WTC11 (cell line): Measurements from ENCODE around the gene AGXT. TPM values are rescaled to one million over a fixed set of nuclear protein-coding genes. Genes with fewer than 3 reads are reported as not detected.

Experiments
- ATAC-seq: fragments of 200-7000 bp; cut with Tn5 transposase; 2 replicates; pipeline ENCODE4 v1.10.0; 2021; ENCODE audit warnings: mild to moderate bottlenecking, moderate library complexity
- CTCF ChIA-PET: fragments of 300-600 bp; sonication (Branson Sonifier 250); formaldehyde crosslinking; loops from one replicate; lab custom pipeline; 2021; ENCODE audit warnings: antibody characterized with exemption; lab: Charles Lee
- POLR2A ChIA-PET: fragments of 350-600 bp; sonication (Branson Sonifier 250); formaldehyde crosslinking; loops from one replicate; lab custom pipeline; 2021; ENCODE audit warnings: antibody characterized with exemption; lab: Charles Lee
- DNase-seq: peaks from one replicate; pipeline ENCODE4 v3.0.0; 2021; ENCODE audit warnings: low spot score
- H3K27ac Mint-ChIP-seq: 2 replicates; pipeline ENCODE4 v1.8.0; 2021; ENCODE audit warnings: mixed read lengths
- H3K27me3 Mint-ChIP-seq: 2 replicates; pipeline ENCODE4 v1.8.0; 2021; ENCODE audit warnings: low read depth, mild to moderate bottlenecking, moderate library complexity, mixed read lengths
- H3K36me3 Mint-ChIP-seq: 2 replicates; pipeline ENCODE4 v1.8.0; 2021; ENCODE audit warnings: mixed read lengths
- H3K4me1 Mint-ChIP-seq: 2 replicates; pipeline ENCODE4 v1.8.0; 2022; ENCODE audit warnings: mixed read lengths
- H3K4me3 Mint-ChIP-seq: 2 replicates; pipeline ENCODE4 v1.8.0; 2021; ENCODE audit warnings: mild to moderate bottlenecking, moderate library complexity, mixed read lengths
- H3K9me3 Mint-ChIP-seq: 2 replicates; pipeline ENCODE4 v1.8.0; 2021; ENCODE audit warnings: mixed read lengths
- CREB1 ChIP-seq: sonication (generic); formaldehyde crosslinking; IDR thresholded peaks from 2 replicates; pipeline ENCODE4 v1.8.0; 2023; ENCODE audit warnings: mild to moderate bottlenecking, missing genetic modification reagents
- FOXJ3 ChIP-seq: sonication (generic); formaldehyde crosslinking; IDR thresholded peaks from 2 replicates; pipeline ENCODE4 v1.9.0; 2021; ENCODE audit warnings: missing genetic modification reagents, mild to moderate bottlenecking, borderline replicate concordance
- GABPB1 ChIP-seq: sonication (generic); formaldehyde crosslinking; IDR thresholded peaks from 2 replicates; pipeline ENCODE4 v1.8.1; 2023; ENCODE audit warnings: mild to moderate bottlenecking, missing genetic modification reagents
- IRF2 ChIP-seq: sonication (generic); formaldehyde crosslinking; IDR thresholded peaks from 2 replicates; pipeline ENCODE4 v1.8.0; 2022; ENCODE audit warnings: low read depth, missing genetic modification reagents, borderline replicate concordance
- KAT7 ChIP-seq: sonication (generic); formaldehyde crosslinking; IDR thresholded peaks from 2 replicates; pipeline ENCODE4 v1.8.1; 2023; ENCODE audit warnings: missing genetic modification reagents, mild to moderate bottlenecking, borderline replicate concordance
- NFYB ChIP-seq: sonication (generic); formaldehyde crosslinking; conservative IDR thresholded peaks from 2 replicates; pipeline ENCODE4 v1.8.0; 2022; ENCODE audit warnings: low read depth, missing genetic modification reagents
- NR1H2 ChIP-seq: sonication (generic); formaldehyde crosslinking; IDR thresholded peaks from 2 replicates; pipeline ENCODE4 v1.9.0; 2021; ENCODE audit warnings: mild to moderate bottlenecking, moderate library complexity, missing genetic modification reagents
- NR2C2 ChIP-seq: sonication (generic); formaldehyde crosslinking; IDR thresholded peaks from 2 replicates; pipeline ENCODE4 v1.8.0; 2022; ENCODE audit warnings: mild to moderate bottlenecking, missing genetic modification reagents
- NR3C1 ChIP-seq: sonication (generic); formaldehyde crosslinking; conservative IDR thresholded peaks from 2 replicates; pipeline ENCODE4 v1.8.1; 2023; ENCODE audit warnings: low read depth, mild to moderate bottlenecking, missing genetic modification reagents
- RELA ChIP-seq: sonication (generic); formaldehyde crosslinking; IDR thresholded peaks from 2 replicates; pipeline ENCODE4 v1.8.1; 2022; ENCODE audit warnings: missing genetic modification reagents, mild to moderate bottlenecking, borderline replicate concordance
- SOX15 ChIP-seq: fragments of 250-450 bp; sonication (Bioruptor Pico); IDR thresholded peaks from 2 replicates; pipeline ENCODE4 v1.9.0; 2021; ENCODE audit warnings: mild to moderate bottlenecking
- TCF7 ChIP-seq: sonication (generic); formaldehyde crosslinking; IDR thresholded peaks from 2 replicates; pipeline ENCODE4 v1.8.0; 2022; ENCODE audit warnings: mild to moderate bottlenecking, low read depth, missing genetic modification reagents, moderate library complexity
- ZNF121 ChIP-seq: sonication (generic); formaldehyde crosslinking; IDR thresholded peaks from 2 replicates; pipeline ENCODE4 v1.8.0; 2023; ENCODE audit warnings: missing genetic modification reagents
- ZNF263 ChIP-seq: sonication (generic); formaldehyde crosslinking; IDR thresholded peaks from 2 replicates; pipeline ENCODE4 v1.8.1; 2022; ENCODE audit warnings: low read depth, mild to moderate bottlenecking, moderate library complexity, missing genetic modification reagents
- total RNA-seq: library from RNA; stranded (reverse); gene quantifications from 3 replicates; pipeline ENCODE4 v1.2.3, GENCODE V29; 2021
- TF ChIP-seq, protein P1 (sequence below): sonication (generic); formaldehyde crosslinking; IDR thresholded peaks from 2 replicates; pipeline ENCODE4 v1.8.0; 2022; ENCODE audit warnings: mild to moderate bottlenecking, missing genetic modification reagents
- TF ChIP-seq, protein P2 (sequence below): sonication (generic); formaldehyde crosslinking; IDR thresholded peaks from 2 replicates; pipeline ENCODE4 v1.8.0; 2022; ENCODE audit warnings: mild to moderate bottlenecking, missing genetic modification reagents
- TF ChIP-seq, protein P3 (sequence below): fragments of 250-450 bp; sonication (Bioruptor Pico); IDR thresholded peaks from 2 replicates; pipeline ENCODE4 v2.1.2; 2022; ENCODE audit warnings: mild to moderate bottlenecking, moderate library complexity
- TF ChIP-seq, protein P4 (sequence below): sonication (generic); formaldehyde crosslinking; IDR thresholded peaks from 2 replicates; pipeline ENCODE4 v1.8.0; 2022; ENCODE audit warnings: missing genetic modification reagents
- TF ChIP-seq, protein P5 (sequence below): sonication (generic); formaldehyde crosslinking; IDR thresholded peaks from 2 replicates; pipeline ENCODE4 v1.8.0; 2023; ENCODE audit warnings: mild to moderate bottlenecking, missing genetic modification reagents
- TF ChIP-seq, protein P6 (sequence below): sonication (generic); formaldehyde crosslinking; IDR thresholded peaks from 2 replicates; pipeline ENCODE4 v1.8.1; 2023; ENCODE audit warnings: mild to moderate bottlenecking, moderate library complexity, missing genetic modification reagents
- TF ChIP-seq, protein P7 (sequence below): sonication (generic); formaldehyde crosslinking; IDR thresholded peaks from 2 replicates; pipeline ENCODE4 v1.8.1; 2023; ENCODE audit warnings: mild to moderate bottlenecking, missing genetic modification reagents

Gene AGXT
- total RNA-seq, 1 experiment from 2014 or later = 0.24 TPM

DNA sequence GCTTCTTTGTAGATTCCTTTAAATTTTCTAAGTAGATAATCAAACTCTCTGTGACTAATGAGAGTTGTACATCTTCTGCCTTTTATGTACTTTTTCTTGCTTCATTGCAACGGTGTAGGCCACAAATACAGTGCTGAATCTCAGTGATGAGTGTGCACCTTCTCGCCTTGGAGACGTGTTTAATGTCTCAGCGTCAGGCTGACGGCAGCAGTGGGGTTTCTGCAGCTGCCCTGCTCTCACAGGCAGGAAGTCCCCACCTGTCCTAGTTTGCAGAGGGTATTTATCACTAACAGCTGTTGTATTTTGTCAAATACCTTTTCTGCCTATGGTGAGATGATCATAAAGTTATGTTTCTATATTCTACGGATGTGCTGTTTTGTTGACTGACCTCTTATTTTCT, 13.3 kb downstream of the AGXT start (continued):
- no peak for TF ChIP-seq SOX15 (CRISPR knock-in tag)
- TF ChIP-seq FOXJ3 (CRISPR knock-in tag) = no peak
- no peak for TF ChIP-seq NR2C2 (CRISPR knock-in tag)
- TF ChIP-seq ZNF121 (CRISPR knock-in tag) = no peak
- no peak for TF ChIP-seq KAT7 (CRISPR knock-in tag)
- TF ChIP-seq ZNF263 (CRISPR knock-in tag) = no peak
- TF ChIP-seq IRF2 (CRISPR knock-in tag) = no peak
- TF ChIP-seq, protein P1, sequence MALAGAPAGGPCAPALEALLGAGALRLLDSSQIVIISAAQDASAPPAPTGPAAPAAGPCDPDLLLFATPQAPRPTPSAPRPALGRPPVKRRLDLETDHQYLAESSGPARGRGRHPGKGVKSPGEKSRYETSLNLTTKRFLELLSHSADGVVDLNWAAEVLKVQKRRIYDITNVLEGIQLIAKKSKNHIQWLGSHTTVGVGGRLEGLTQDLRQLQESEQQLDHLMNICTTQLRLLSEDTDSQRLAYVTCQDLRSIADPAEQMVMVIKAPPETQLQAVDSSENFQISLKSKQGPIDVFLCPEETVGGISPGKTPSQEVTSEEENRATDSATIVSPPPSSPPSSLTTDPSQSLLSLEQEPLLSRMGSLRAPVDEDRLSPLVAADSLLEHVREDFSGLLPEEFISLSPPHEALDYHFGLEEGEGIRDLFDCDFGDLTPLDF (CRISPR knock-in tag) = no peak

DNA sequence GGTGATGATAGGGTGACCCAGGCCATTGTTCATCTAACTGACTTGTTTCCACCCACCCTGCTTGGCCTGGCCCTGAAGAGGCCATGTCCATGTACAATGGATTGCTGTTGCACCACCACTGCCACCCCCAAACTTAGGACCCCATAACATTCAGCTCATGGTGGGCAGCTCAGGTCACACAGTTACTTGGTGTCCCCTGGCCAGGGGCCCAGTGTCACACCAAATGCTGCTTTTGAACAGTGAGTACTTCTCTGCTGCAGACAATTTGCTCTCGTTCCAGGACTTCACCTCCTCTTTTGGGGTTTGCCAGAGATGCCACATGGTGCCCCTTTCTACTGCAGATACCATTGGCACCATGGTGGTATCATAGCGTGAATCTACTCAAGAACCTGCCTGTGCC, 15.6 kb downstream of the AGXT start:
- Mint-ChIP-seq H3K36me3 (no peaks in the 10 kb centered on the region), H3K27me3 (no peaks in the 10 kb centered on the region), H3K4me1 (no peaks in the 10 kb centered on the region), H3K9me3 (no peaks in the 10 kb centered on the region), H3K4me3 (no peak overlapping the region), H3K27ac (no peak overlapping the region)
- DNase-seq (no peak), ATAC-seq (no peak)
- POLR2A ChIA-PET = no interaction called here
- CTCF ChIA-PET = interaction anchor here (1.2 kb wide), 1 partner anchor 33 kb away, joined by 3 read pairs; no protein-coding TSS in a partner anchor
- TF ChIP-seq CREB1 (CRISPR knock-in tag) = no peak
- no peak for TF ChIP-seq RELA
- TF ChIP-seq, protein P2, sequence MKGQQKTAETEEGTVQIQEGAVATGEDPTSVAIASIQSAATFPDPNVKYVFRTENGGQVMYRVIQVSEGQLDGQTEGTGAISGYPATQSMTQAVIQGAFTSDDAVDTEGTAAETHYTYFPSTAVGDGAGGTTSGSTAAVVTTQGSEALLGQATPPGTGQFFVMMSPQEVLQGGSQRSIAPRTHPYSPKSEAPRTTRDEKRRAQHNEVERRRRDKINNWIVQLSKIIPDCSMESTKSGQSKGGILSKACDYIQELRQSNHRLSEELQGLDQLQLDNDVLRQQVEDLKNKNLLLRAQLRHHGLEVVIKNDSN (CRISPR knock-in tag) = no peak
- TF ChIP-seq TCF7 (CRISPR knock-in tag) = no peak
- TF ChIP-seq NR2C2 (CRISPR knock-in tag) = no peak
- no peak for TF ChIP-seq NR1H2 (CRISPR knock-in tag)
- TF ChIP-seq, protein P3, sequence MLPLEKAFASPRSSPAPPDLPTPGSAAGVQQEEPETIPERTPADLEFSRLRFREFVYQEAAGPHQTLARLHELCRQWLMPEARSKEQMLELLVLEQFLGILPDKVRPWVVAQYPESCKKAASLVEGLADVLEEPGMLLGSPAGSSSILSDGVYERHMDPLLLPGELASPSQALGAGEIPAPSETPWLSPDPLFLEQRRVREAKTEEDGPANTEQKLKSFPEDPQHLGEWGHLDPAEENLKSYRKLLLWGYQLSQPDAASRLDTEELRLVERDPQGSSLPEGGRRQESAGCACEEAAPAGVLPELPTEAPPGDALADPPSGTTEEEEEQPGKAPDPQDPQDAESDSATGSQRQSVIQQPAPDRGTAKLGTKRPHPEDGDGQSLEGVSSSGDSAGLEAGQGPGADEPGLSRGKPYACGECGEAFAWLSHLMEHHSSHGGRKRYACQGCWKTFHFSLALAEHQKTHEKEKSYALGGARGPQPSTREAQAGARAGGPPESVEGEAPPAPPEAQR (CRISPR knock-in tag) = no peak
- TF ChIP-seq, protein P4, sequence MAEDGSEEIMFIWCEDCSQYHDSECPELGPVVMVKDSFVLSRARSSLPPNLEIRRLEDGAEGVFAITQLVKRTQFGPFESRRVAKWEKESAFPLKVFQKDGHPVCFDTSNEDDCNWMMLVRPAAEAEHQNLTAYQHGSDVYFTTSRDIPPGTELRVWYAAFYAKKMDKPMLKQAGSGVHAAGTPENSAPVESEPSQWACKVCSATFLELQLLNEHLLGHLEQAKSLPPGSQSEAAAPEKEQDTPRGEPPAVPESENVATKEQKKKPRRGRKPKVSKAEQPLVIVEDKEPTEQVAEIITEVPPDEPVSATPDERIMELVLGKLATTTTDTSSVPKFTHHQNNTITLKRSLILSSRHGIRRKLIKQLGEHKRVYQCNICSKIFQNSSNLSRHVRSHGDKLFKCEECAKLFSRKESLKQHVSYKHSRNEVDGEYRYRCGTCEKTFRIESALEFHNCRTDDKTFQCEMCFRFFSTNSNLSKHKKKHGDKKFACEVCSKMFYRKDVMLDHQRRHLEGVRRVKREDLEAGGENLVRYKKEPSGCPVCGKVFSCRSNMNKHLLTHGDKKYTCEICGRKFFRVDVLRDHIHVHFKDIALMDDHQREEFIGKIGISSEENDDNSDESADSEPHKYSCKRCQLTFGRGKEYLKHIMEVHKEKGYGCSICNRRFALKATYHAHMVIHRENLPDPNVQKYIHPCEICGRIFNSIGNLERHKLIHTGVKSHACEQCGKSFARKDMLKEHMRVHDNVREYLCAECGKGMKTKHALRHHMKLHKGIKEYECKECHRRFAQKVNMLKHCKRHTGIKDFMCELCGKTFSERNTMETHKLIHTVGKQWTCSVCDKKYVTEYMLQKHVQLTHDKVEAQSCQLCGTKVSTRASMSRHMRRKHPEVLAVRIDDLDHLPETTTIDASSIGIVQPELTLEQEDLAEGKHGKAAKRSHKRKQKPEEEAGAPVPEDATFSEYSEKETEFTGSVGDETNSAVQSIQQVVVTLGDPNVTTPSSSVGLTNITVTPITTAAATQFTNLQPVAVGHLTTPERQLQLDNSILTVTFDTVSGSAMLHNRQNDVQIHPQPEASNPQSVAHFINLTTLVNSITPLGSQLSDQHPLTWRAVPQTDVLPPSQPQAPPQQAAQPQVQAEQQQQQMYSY (CRISPR knock-in tag) = no peak
- TF ChIP-seq GABPB1 = no peak
- no peak for TF ChIP-seq NR3C1 (CRISPR knock-in tag)
- TF ChIP-seq, protein P5, sequence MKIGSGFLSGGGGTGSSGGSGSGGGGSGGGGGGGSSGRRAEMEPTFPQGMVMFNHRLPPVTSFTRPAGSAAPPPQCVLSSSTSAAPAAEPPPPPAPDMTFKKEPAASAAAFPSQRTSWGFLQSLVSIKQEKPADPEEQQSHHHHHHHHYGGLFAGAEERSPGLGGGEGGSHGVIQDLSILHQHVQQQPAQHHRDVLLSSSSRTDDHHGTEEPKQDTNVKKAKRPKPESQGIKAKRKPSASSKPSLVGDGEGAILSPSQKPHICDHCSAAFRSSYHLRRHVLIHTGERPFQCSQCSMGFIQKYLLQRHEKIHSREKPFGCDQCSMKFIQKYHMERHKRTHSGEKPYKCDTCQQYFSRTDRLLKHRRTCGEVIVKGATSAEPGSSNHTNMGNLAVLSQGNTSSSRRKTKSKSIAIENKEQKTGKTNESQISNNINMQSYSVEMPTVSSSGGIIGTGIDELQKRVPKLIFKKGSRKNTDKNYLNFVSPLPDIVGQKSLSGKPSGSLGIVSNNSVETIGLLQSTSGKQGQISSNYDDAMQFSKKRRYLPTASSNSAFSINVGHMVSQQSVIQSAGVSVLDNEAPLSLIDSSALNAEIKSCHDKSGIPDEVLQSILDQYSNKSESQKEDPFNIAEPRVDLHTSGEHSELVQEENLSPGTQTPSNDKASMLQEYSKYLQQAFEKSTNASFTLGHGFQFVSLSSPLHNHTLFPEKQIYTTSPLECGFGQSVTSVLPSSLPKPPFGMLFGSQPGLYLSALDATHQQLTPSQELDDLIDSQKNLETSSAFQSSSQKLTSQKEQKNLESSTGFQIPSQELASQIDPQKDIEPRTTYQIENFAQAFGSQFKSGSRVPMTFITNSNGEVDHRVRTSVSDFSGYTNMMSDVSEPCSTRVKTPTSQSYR (CRISPR knock-in tag) = no peak
- TF ChIP-seq, protein P6, sequence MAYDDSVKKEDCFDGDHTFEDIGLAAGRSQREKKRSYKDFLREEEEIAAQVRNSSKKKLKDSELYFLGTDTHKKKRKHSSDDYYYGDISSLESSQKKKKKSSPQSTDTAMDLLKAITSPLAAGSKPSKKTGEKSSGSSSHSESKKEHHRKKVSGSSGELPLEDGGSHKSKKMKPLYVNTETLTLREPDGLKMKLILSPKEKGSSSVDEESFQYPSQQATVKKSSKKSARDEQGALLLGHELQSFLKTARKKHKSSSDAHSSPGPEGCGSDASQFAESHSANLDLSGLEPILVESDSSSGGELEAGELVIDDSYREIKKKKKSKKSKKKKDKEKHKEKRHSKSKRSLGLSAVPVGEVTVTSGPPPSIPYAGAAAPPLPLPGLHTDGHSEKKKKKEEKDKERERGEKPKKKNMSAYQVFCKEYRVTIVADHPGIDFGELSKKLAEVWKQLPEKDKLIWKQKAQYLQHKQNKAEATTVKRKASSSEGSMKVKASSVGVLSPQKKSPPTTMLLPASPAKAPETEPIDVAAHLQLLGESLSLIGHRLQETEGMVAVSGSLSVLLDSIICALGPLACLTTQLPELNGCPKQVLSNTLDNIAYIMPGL (CRISPR knock-in tag) = no peak
- TF ChIP-seq, protein P7, sequence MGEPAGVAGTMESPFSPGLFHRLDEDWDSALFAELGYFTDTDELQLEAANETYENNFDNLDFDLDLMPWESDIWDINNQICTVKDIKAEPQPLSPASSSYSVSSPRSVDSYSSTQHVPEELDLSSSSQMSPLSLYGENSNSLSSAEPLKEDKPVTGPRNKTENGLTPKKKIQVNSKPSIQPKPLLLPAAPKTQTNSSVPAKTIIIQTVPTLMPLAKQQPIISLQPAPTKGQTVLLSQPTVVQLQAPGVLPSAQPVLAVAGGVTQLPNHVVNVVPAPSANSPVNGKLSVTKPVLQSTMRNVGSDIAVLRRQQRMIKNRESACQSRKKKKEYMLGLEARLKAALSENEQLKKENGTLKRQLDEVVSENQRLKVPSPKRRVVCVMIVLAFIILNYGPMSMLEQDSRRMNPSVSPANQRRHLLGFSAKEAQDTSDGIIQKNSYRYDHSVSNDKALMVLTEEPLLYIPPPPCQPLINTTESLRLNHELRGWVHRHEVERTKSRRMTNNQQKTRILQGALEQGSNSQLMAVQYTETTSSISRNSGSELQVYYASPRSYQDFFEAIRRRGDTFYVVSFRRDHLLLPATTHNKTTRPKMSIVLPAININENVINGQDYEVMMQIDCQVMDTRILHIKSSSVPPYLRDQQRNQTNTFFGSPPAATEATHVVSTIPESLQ (CRISPR knock-in tag) = no peak
- TF ChIP-seq NFYB = no peak
